K562 (cell line): ENCODE results near the gene PHF21A. TPM values are rescaled to one million over a fixed set of nuclear protein-coding genes. Genes with fewer than 3 reads are reported as not detected.

ENCODE experiments used
- ATAC-seq: fragments of 200-7000 bp; cut with Tn5 transposase; 3 replicates; pipeline ENCODE4 v1.9.1; 2020; ENCODE audit warnings: moderate library complexity
- BruUV-seq: library from RNA; stranded (reverse); fragments of 400-500 nt; replicated peaks from 2 replicates; lab custom pipeline; 2021; lab: Mats Ljungman, UMichigan
- CTCF ChIA-PET: fragments of 300-600 bp; formaldehyde crosslinking; extraction: SDS; loops from one replicate; lab custom pipeline; 2021; ENCODE audit warnings: low intra/inter-chr PET ratio; lab: Yijun Ruan, JAX
- POLR2A ChIA-PET: fragments of 300-600, 350-650 bp; sonication (Branson Sonifier 250); formaldehyde crosslinking; extraction: SDS; loops from one replicate; lab custom pipeline; 2021; ENCODE audit warnings: antibody characterized with exemption, inconsistent platforms; lab: Yijun Ruan, JAX
- DNase-seq, 4 experiments: peaks; one replicate each; pipeline versions ENCODE4 v3.0.0 to v3.0.0-alpha.2; 2011 to 2018; ENCODE audit warnings: low spot score in 3 of 4, mixed read lengths in 3 of 4; ENCODE audit errors: extremely low read depth in 1 of 4
- FAIRE-seq: peaks from 2 replicates; lab custom pipeline; 2011; peaks lifted over from hg19 to GRCh38; lab: Jason Lieb, UNC
- H2AFZ ChIP-seq: 2 replicates; pipeline ENCODE4 v1.6.0; 2011; ENCODE audit warnings: low read depth, low read length, control low read depth, inconsistent platforms
- H3K27ac ChIP-seq: fragments of 200-600 bp; 3 replicates; pipeline ENCODE4 v1.8.0; 2011; ENCODE audit warnings: low read depth, mild to moderate bottlenecking, control low read depth, inconsistent platforms, low read length, moderate library complexity, mixed read lengths; ENCODE audit errors: extremely low read depth
- H3K27me3 ChIP-seq, 2 experiments: fragments of 300-600 bp in 1 of 2; 2 replicates in 1 of 2; 3 replicates in 1 of 2; pipeline versions ENCODE4 v1.6.0 to v1.8.0; 2011; ENCODE audit warnings: inconsistent platforms in 2 of 2, low read length in 2 of 2, mild to moderate bottlenecking in 1 of 2, mixed read lengths in 1 of 2, moderate library complexity in 1 of 2; ENCODE audit not compliant: control insufficient read depth in 2 of 2, insufficient read depth in 2 of 2
- H3K36me3 ChIP-seq: fragments of 300-600 bp; 3 replicates; pipeline ENCODE4 v1.8.0; 2011; ENCODE audit warnings: mild to moderate bottlenecking, low read length, inconsistent platforms; ENCODE audit not compliant: control insufficient read depth, insufficient read depth
- H3K4me1 ChIP-seq, 2 experiments: fragments of 200-600 bp in 1 of 2; replicated peaks in 1 of 2; 2 replicates in 1 of 2; 3 replicates in 1 of 2; pipeline versions ENCODE4 v1.5.1 to v1.8.0; 2011; ENCODE audit warnings: inconsistent platforms in 2 of 2, low read length in 2 of 2, mild to moderate bottlenecking in 1 of 2, mixed read lengths in 1 of 2, moderate library complexity in 1 of 2; ENCODE audit not compliant: control insufficient read depth in 2 of 2, insufficient read depth in 2 of 2
- H3K4me2 ChIP-seq: 2 replicates; pipeline ENCODE4 v1.6.1; 2011; ENCODE audit warnings: low read length, control low read depth, inconsistent platforms, mixed read lengths; ENCODE audit not compliant: insufficient read depth
- H3K4me3 ChIP-seq: fragments of 200-600 bp; sonication (generic), shearing (Covaris generic); 2 replicates; pipeline ENCODE4 v1.5.1; 2016; ENCODE audit warnings: control low read depth, inconsistent platforms
- H3K79me2 ChIP-seq: fragments of 200-600 bp; 3 replicates; pipeline ENCODE4 v1.8.0; 2011; ENCODE audit warnings: low read length, inconsistent platforms; ENCODE audit not compliant: control insufficient read depth, insufficient read depth
- H3K9ac ChIP-seq, 2 experiments: 2 replicates each; pipeline versions ENCODE4 v1.6.0 to v1.6.1; 2011; ENCODE audit warnings: low read depth in 2 of 2, low read length in 2 of 2, control low read depth in 1 of 2, inconsistent platforms in 1 of 2, mild to moderate bottlenecking in 1 of 2, mixed read lengths in 1 of 2; ENCODE audit not compliant: insufficient read depth in 1 of 2
- H3K9me1 ChIP-seq: one replicate; pipeline ENCODE4 v1.6.0; 2011; ENCODE audit warnings: inconsistent platforms, mild to moderate bottlenecking, low read length, moderate library complexity; ENCODE audit not compliant: control insufficient read depth, insufficient read depth
- H3K9me3 ChIP-seq: replicated peaks from 2 replicates; pipeline ENCODE4 v1.5.1; 2011; ENCODE audit warnings: low read depth, low read length, inconsistent platforms; ENCODE audit not compliant: control insufficient read depth, insufficient read depth
- H4K20me1 ChIP-seq: replicated peaks from 2 replicates; pipeline ENCODE4 v1.6.1; 2011; ENCODE audit warnings: low read length, inconsistent platforms, mixed read lengths; ENCODE audit not compliant: control insufficient read depth, insufficient read depth
- BCOR ChIP-seq: fragments of 450-650 bp; IDR thresholded peaks from 2 replicates; pipeline ENCODE4 v1.6.1; 2016
- POLR2AphosphoS2 ChIP-seq: IDR thresholded peaks from 2 replicates; pipeline ENCODE4 v1.6.1; 2012; ENCODE audit warnings: low read length, improper control_type of control experiment
- PRMT5 ChIP-seq: sonication (generic); formaldehyde crosslinking; IDR thresholded peaks from 2 replicates; pipeline ENCODE4 v1.5.0; 2020; ENCODE audit warnings: missing genetic modification reagents
- VEZF1 ChIP-seq: fragments of 200-800 bp; sonication (Bioruptor generic); IDR thresholded peaks from 2 replicates; pipeline ENCODE4 v1.6.1; 2017; ENCODE audit warnings: missing genetic modification characterization, missing compliant biosample characterization
- ZNF311 ChIP-seq: fragments of 250-450 bp; sonication (Bioruptor Pico); IDR thresholded peaks from 2 replicates; pipeline ENCODE4 v1.4.0; 2020; ENCODE audit warnings: mild to moderate bottlenecking, moderate library complexity
- WGBS: fragments of 100-300 bp; shearing (Covaris generic); methylation state at CpG from one replicate; pipeline ENCODE4 v1.1.6; 2016; ENCODE audit warnings: low coverage, mixed read lengths; ENCODE audit not compliant: insufficient coverage; ENCODE audit errors: missing lambda C conversion rate; 5-methylcytosine and 5-hydroxymethylcytosine counted together
- in situ Hi-C: fragments of 300-500 bp; cut with MboI; formaldehyde crosslinking; loops from 4 replicates; pipeline ENCODE4 v1.15.0; 2018; ENCODE audit warnings: inconsistent platforms, mixed read lengths
- intact Hi-C: fragments of 100-400 bp; cut with micrococcal nuclease; formaldehyde crosslinking; loops from 2 replicates; pipeline ENCODE4 v1.14.2; 2022
- polyA plus RNA-seq, 8 experiments: library from polyadenylated mRNA; depleted of rRNA in 4 of 8; stranded (reverse) in 5 of 8; unstranded in 3 of 8; fragments of >200 nt; fragmentation: Nextera tagmentation in 2 of 8; fragmentation: Illumina TruSeq in 1 of 8; extraction: Ambion mirVana in 2 of 8; extraction: Trizol in 1 of 8; gene quantifications; 2 replicates each; pipeline versions ENCODE4 v1.2.1 to v1.2.3, GENCODE V29; 2011 to 2014; ENCODE audit warnings: inconsistent platforms in 1 of 8, missing spikeins in 1 of 8
- total RNA-seq, 7 experiments: library from RNA; depleted of rRNA in 6 of 7; stranded (reverse); fragments of >200 nt in 6 of 7; fragmentation: Illumina TruSeq in 2 of 7; extraction: Trizol in 2 of 7; gene quantifications; 2 replicates each; pipeline versions ENCODE4 v1.2.1 to v1.2.3, GENCODE V29; 2011 to 2021; ENCODE audit warnings: low replicate concordance in 1 of 7

Gene PHF21A
- total and polyA plus RNA-seq, 9 of the 15 experiments (the other 6 are each of a cell fraction or from before 2014, with no cell fraction given) = 1.5 to 32.4 (median 10.7) TPM

GRCh38 chr11:45897556-45897955, 223.7 kb downstream of the PHF21A start:
- no peaks in the 10 kb centered on the region for H3K9me1 ChIP-seq
- POLR2A ChIA-PET = interaction anchor here (0.5 to 2.1 kb wide), 5 partner anchors 8 to 98 kb away, joined by 3 to 5 read pairs (median 3); partner anchors contain the start of gene PEX16
- H3K79me2 ChIP-seq = no peaks in the 10 kb centered on the region
- in situ Hi-C loops (no loop called here), intact Hi-C loops (no loop called here)
- H4K20me1 ChIP-seq = 0 out of 2 replicates have a peak, but pooled peaks cover 6% of the 10 kb centered on the region
- TF ChIP-seq ZNF311 (CRISPR knock-in tag) (no peak), POLR2AphosphoS2 (no peak), BCOR (no peak), PRMT5 (CRISPR knock-in tag) (no peak)
- CTCF ChIA-PET = no interaction called here
- 28% methylated on average over 6 of the region's 6 CpGs for WGBS
- H3K27me3 ChIP-seq = no peaks in the 10 kb centered on the region; a peak in 1 of 5 replicates
- H3K27ac ChIP-seq = no peak overlapping the region
- FAIRE-seq (no peak), DNase-seq (no peak), ATAC-seq (no peak)
- H2AFZ ChIP-seq = no peak overlapping the region
- no peaks in the 10 kb centered on the region for H3K9me3 ChIP-seq
- no TSS peak for BruUV-seq
- H3K4me1 ChIP-seq = peaks cover 6 to 47% of the 10 kb centered on the region in 2 experiments; a peak in 4 of 5 replicates
- H3K9ac ChIP-seq = no peak overlapping the region
- H3K36me3 ChIP-seq = no peaks in the 10 kb centered on the region
- no peak overlapping the region for H3K4me2 ChIP-seq
- no peak overlapping the region for H3K4me3 ChIP-seq

- FAIRE-seq = no peak
- no peak overlapping the region for H3K4me3 ChIP-seq
- CTCF ChIA-PET = no interaction called here
- H3K4me2 ChIP-seq = no peak overlapping the region
- H3K27me3 ChIP-seq = no peaks in the 10 kb centered on the region; a peak in 1 of 5 replicates
- in situ Hi-C loops (no loop called here), intact Hi-C loops (no loop called here)
- no peaks in the 10 kb centered on the region for H3K36me3 ChIP-seq
- peaks cover 6 to 39% of the 10 kb centered on the region in 2 experiments; a peak in 4 of 5 replicates for H3K4me1 ChIP-seq
- no peaks in the 10 kb centered on the region for H3K9me1 ChIP-seq
- H2AFZ ChIP-seq = no peak overlapping the region
- no peak for DNase-seq
- 0 out of 2 replicates have a peak, but pooled peaks cover 9% of the 10 kb centered on the region for H4K20me1 ChIP-seq
- H3K9ac ChIP-seq = no peak overlapping the region; a peak in 1 of 4 replicates
- POLR2A ChIA-PET = interaction anchor here (0.6 to 2.1 kb wide), 3 partner anchors 35 to 287 kb away, joined by 3 to 5 read pairs (median 4); no protein-coding TSS in a partner anchor
- no peak overlapping the region for H3K27ac ChIP-seq
- no peak for ATAC-seq
- 23% methylated on average over 13 of the region's 19 CpGs for WGBS
- no TSS peak for BruUV-seq
- no peaks in the 10 kb centered on the region for H3K9me3 ChIP-seq
- H3K79me2 ChIP-seq = no peaks in the 10 kb centered on the region
- peak; percentile 45; the same call in 1 of the 2 replicates for TF ChIP-seq VEZF1 (CRISPR knock-in tag)
Observed at GRCh38 chr11:45896422-45896984, 224.8 kb downstream of the PHF21A start.
